H1 (cell line): Measurements from ENCODE around the gene SUGP2. TPM values are rescaled to one million over a fixed set of nuclear protein-coding genes. Genes with fewer than 3 reads are reported as not detected.

Experiments used
- CTCF ChIA-PET: fragments of 300-600 bp; sonication (Branson Sonifier 250); formaldehyde crosslinking; loops from one replicate; lab custom pipeline; 2021; ENCODE audit not compliant: partially characterized antibody; lab: Charles Lee
- POLR2A ChIA-PET: fragments of 300-600 bp; sonication (Branson Sonifier 250); formaldehyde crosslinking; loops from one replicate; lab custom pipeline; 2021; ENCODE audit warnings: inconsistent platforms; ENCODE audit not compliant: partially characterized antibody; lab: Charles Lee
- DNase-seq, 2 experiments: peaks; one replicate each; pipeline versions ENCODE4 v3.0.0 to v3.0.0-alpha.2; 2010 to 2022; ENCODE audit warnings: low spot score in 2 of 2, low read depth in 1 of 2, mixed read lengths in 1 of 2
- FAIRE-seq: peaks from 2 replicates; lab custom pipeline; 2011; peaks lifted over from hg19 to GRCh38; lab: Jason Lieb, UNC
- H2AFZ ChIP-seq: 2 replicates; pipeline ENCODE4 v1.8.1; 2012; ENCODE audit warnings: low read length, inconsistent platforms
- H2AK5ac ChIP-seq: 2 replicates; pipeline ENCODE4 v1.6.1; 2013; ENCODE audit warnings: low read depth, low read length
- H2BK120ac ChIP-seq: replicated peaks from 2 replicates; pipeline ENCODE3; 2013; ENCODE audit warnings: low read depth, low read length, inconsistent platforms
- H2BK12ac ChIP-seq: 2 replicates; pipeline ENCODE4 v1.6.1; 2013; ENCODE audit warnings: low read depth, low read length
- H2BK15ac ChIP-seq: 2 replicates; pipeline ENCODE4 v1.6.1; 2013; ENCODE audit warnings: low read length
- H2BK20ac ChIP-seq: 2 replicates; pipeline ENCODE4 v1.6.1; 2013; ENCODE audit warnings: low read length
- H2BK5ac ChIP-seq: 2 replicates; pipeline ENCODE4 v1.6.1; 2013; ENCODE audit warnings: low read depth, low read length
- H3K14ac ChIP-seq: 2 replicates; pipeline ENCODE4 v1.6.1; 2013; ENCODE audit warnings: inconsistent platforms; ENCODE audit not compliant: insufficient read length
- H3K18ac ChIP-seq: 2 replicates; pipeline ENCODE4 v1.6.1; 2013; ENCODE audit warnings: low read length; ENCODE audit errors: extremely low read depth
- H3K23ac ChIP-seq: 2 replicates; pipeline ENCODE4 v1.6.1; 2013; ENCODE audit warnings: inconsistent platforms; ENCODE audit not compliant: insufficient read length
- H3K23me2 ChIP-seq: 2 replicates; pipeline ENCODE4 v1.6.1; 2013; ENCODE audit warnings: low read depth, low read length
- H3K27ac ChIP-seq: 2 replicates; pipeline ENCODE4 v1.6.1; 2011; ENCODE audit warnings: low read depth, low read length, inconsistent platforms
- H3K27me3 ChIP-seq, 4 experiments: replicated peaks in 1 of 4; 1 replicate in 1 of 4; 2 replicates in 3 of 4; pipeline versions ENCODE4 v1.6.1 to v1.8.1; 2011 to 2013; ENCODE audit warnings: low read length in 3 of 4, mild to moderate bottlenecking in 3 of 4, inconsistent platforms in 2 of 4, mixed read lengths in 2 of 4, moderate library complexity in 1 of 4; ENCODE audit not compliant: control insufficient read depth in 3 of 4, insufficient read depth in 3 of 4; ENCODE audit errors: extremely low read depth in 1 of 4
- H3K36me3 ChIP-seq, 4 experiments: 2 replicates each; pipeline versions ENCODE4 v1.6.1 to v1.8.1; 2011 to 2013; ENCODE audit warnings: mild to moderate bottlenecking in 4 of 4, low read length in 3 of 4, moderate library complexity in 2 of 4, control low read depth in 1 of 4, inconsistent platforms in 1 of 4; ENCODE audit not compliant: insufficient read depth in 4 of 4, control insufficient read depth in 2 of 4
- H3K4ac ChIP-seq: replicated peaks from 2 replicates; pipeline ENCODE3; 2013; ENCODE audit warnings: low read length, low read depth, mixed read lengths, inconsistent platforms; ENCODE audit not compliant: insufficient read length
- H3K4me1 ChIP-seq, 4 experiments: replicated peaks in 1 of 4; 1 replicate in 1 of 4; 2 replicates in 3 of 4; pipeline versions ENCODE4 v1.6.1 to v1.8.1; 2011 to 2013; ENCODE audit warnings: low read length in 3 of 4, inconsistent platforms in 2 of 4, mixed read lengths in 1 of 4; ENCODE audit not compliant: insufficient read depth in 4 of 4, control insufficient read depth in 3 of 4
- H3K4me2 ChIP-seq, 2 experiments: 2 replicates each; pipeline versions ENCODE4 v1.6.1 to v1.8.1; 2011 to 2013; ENCODE audit warnings: low read depth in 2 of 2, low read length in 2 of 2, control low read depth in 1 of 2, inconsistent platforms in 1 of 2, mild to moderate bottlenecking in 1 of 2; ENCODE audit not compliant: insufficient read depth in 1 of 2
- H3K4me3 ChIP-seq, 4 experiments: fragments of 200-600, 300-600 bp in 1 of 4; sonication (generic), shearing (Covaris generic), sonication (Bioruptor Twin) in 1 of 4; 2 replicates each; pipeline versions ENCODE4 v1.5.1 to v1.8.1; 2011 to 2016; ENCODE audit warnings: low read length in 4 of 4, low read depth in 3 of 4, control low read depth in 2 of 4, inconsistent platforms in 2 of 4, mild to moderate bottlenecking in 2 of 4, mixed read lengths in 1 of 4, moderate library complexity in 1 of 4; ENCODE audit not compliant: insufficient read depth in 2 of 4; ENCODE audit errors: extremely low read depth in 1 of 4
- H3K56ac ChIP-seq: replicated peaks from 2 replicates; pipeline ENCODE3; 2013; ENCODE audit warnings: low read depth, mild to moderate bottlenecking, mixed read lengths, low read length, inconsistent platforms; ENCODE audit not compliant: insufficient read length
- H3K79me1 ChIP-seq: 2 replicates; pipeline ENCODE4 v1.6.1; 2013; ENCODE audit warnings: low read depth, low read length, control low read depth
- H3K79me2 ChIP-seq, 2 experiments: 2 replicates each; pipeline versions ENCODE4 v1.6.1 to v1.8.1; 2012 to 2013; ENCODE audit warnings: low read length in 2 of 2, mild to moderate bottlenecking in 2 of 2, inconsistent platforms in 1 of 2; ENCODE audit not compliant: insufficient read depth in 2 of 2, control insufficient read depth in 1 of 2
- H3K9ac ChIP-seq, 4 experiments: replicated peaks in 1 of 4; 1 replicate in 1 of 4; 2 replicates in 3 of 4; pipeline versions ENCODE4 v1.6.1 to v1.8.1; 2011 to 2013; ENCODE audit warnings: low read depth in 3 of 4, low read length in 3 of 4, control low read depth in 2 of 4, mild to moderate bottlenecking in 2 of 4, moderate library complexity in 2 of 4, inconsistent platforms in 1 of 4; ENCODE audit errors: extremely low read depth in 1 of 4
- H3K9me3 ChIP-seq, 2 experiments: 2 replicates each; pipeline versions ENCODE4 v1.6.1 to v1.8.1; 2012 to 2013; ENCODE audit warnings: mild to moderate bottlenecking in 2 of 2, moderate library complexity in 2 of 2, control low read depth in 1 of 2, inconsistent platforms in 1 of 2, low read depth in 1 of 2, low read length in 1 of 2, mixed read lengths in 1 of 2; ENCODE audit not compliant: insufficient read depth in 2 of 2
- H4K20me1 ChIP-seq, 2 experiments: replicated peaks in 1 of 2; 2 replicates each; pipeline versions ENCODE3 to v1.8.1; 2011 to 2013; ENCODE audit warnings: inconsistent platforms in 2 of 2, low read length in 2 of 2, mild to moderate bottlenecking in 1 of 2; ENCODE audit not compliant: insufficient read depth in 2 of 2, control insufficient read depth in 1 of 2
- H4K5ac ChIP-seq: 2 replicates; pipeline ENCODE4 v1.6.1; 2013; ENCODE audit warnings: low read length, low read depth, mixed read lengths, inconsistent platforms; ENCODE audit not compliant: insufficient read length
- H4K8ac ChIP-seq: 2 replicates; pipeline ENCODE4 v1.8.0; 2013; ENCODE audit warnings: mild to moderate bottlenecking, moderate library complexity, low read length, inconsistent platforms; ENCODE audit not compliant: insufficient read depth; ENCODE audit errors: extremely low read depth
- H4K91ac ChIP-seq: replicated peaks from 2 replicates; pipeline ENCODE3; 2013; ENCODE audit warnings: low read length, mixed read lengths, inconsistent platforms; ENCODE audit not compliant: insufficient read length
- CBX5 ChIP-seq: fragments of 300-800, 300-1000 bp; sonication (generic); IDR thresholded peaks from 2 replicates; pipeline ENCODE4 v1.7.1; 2016; ENCODE audit warnings: antibody characterized with exemption, low read length, low read depth
- CTBP2 ChIP-seq: IDR thresholded peaks from 2 replicates; pipeline ENCODE4 v1.7.0; 2011; ENCODE audit warnings: borderline replicate concordance, mild to moderate bottlenecking, moderate library complexity, mixed read lengths, low read length; ENCODE audit not compliant: insufficient read depth, insufficient read length
- EGR1 ChIP-seq: IDR thresholded peaks from 2 replicates; pipeline ENCODE4 v1.6.1; 2011; ENCODE audit warnings: low read depth, low read length, borderline replicate concordance
- HDAC6 ChIP-seq: IDR thresholded peaks from one replicate; pipeline ENCODE4 v1.7.1; 2012; ENCODE audit warnings: low read depth, mild to moderate bottlenecking, inconsistent platforms, low read length, moderate library complexity
- NANOG ChIP-seq: IDR thresholded peaks from 2 replicates; pipeline ENCODE4 v1.6.1; 2011; ENCODE audit warnings: low read length, low read depth, mild to moderate bottlenecking, inconsistent platforms; ENCODE audit not compliant: insufficient read depth, poor library complexity, severe bottlenecking
- NRF1 ChIP-seq: IDR thresholded peaks from 2 replicates; pipeline ENCODE4 v1.6.1; 2011; ENCODE audit warnings: mild to moderate bottlenecking, low read depth, low read length, improper control_type of control experiment
- POLR2A ChIP-seq, 2 experiments: IDR thresholded peaks; 1 replicate in 1 of 2; 2 replicates in 1 of 2; pipeline ENCODE4 v1.6.1; 2011; ENCODE audit warnings: low read depth in 2 of 2, low read length in 2 of 2, mild to moderate bottlenecking in 2 of 2; ENCODE audit errors: control extremely low read depth in 1 of 2
- RFX5 ChIP-seq: IDR thresholded peaks from 2 replicates; pipeline ENCODE4 v1.6.1; 2011; ENCODE audit warnings: low read depth, low read length, improper control_type of control experiment, borderline replicate concordance
- SIRT6 ChIP-seq: IDR thresholded peaks from one replicate; pipeline ENCODE4 v1.7.1; 2012; ENCODE audit warnings: low read length, inconsistent platforms
- SRF ChIP-seq: IDR thresholded peaks from 2 replicates; pipeline ENCODE4 v1.6.1; 2011; ENCODE audit warnings: mild to moderate bottlenecking, low read depth, low read length, moderate library complexity
- SUZ12 ChIP-seq: fragments of 200-600 bp; sonication (generic); IDR thresholded peaks from 2 replicates; pipeline ENCODE4 v1.6.1; 2012; ENCODE audit warnings: mild to moderate bottlenecking, inconsistent platforms, low read length, moderate library complexity, mixed read lengths
- TAF1 ChIP-seq: IDR thresholded peaks from 2 replicates; pipeline ENCODE4 v1.6.1; 2011; ENCODE audit warnings: mild to moderate bottlenecking, low read depth, low read length
- TCF12 ChIP-seq: IDR thresholded peaks from 2 replicates; pipeline ENCODE4 v1.6.1; 2011; ENCODE audit warnings: low read depth, mild to moderate bottlenecking, low read length
- USF2 ChIP-seq: IDR thresholded peaks from 2 replicates; pipeline ENCODE4 v1.6.1; 2011; ENCODE audit warnings: low read length, improper control_type of control experiment
- WGBS, 2 experiments: shearing (Covaris generic) in 1 of 2; methylation state at CpG; one replicate each; pipeline versions ENCODE4 v1.1.6 to v1.1.7; 2013 to 2015; ENCODE audit warnings: low lambda C conversion rate in 2 of 2, mixed read lengths in 2 of 2, inconsistent platforms in 1 of 2, low coverage in 1 of 2, missing lambda C conversion rate in 1 of 2; ENCODE audit not compliant: insufficient replicate concordance in 2 of 2, insufficient coverage in 1 of 2, insufficient read length in 1 of 2; ENCODE audit errors: extremely low coverage in 1 of 2, missing lambda C conversion rate in 1 of 2; 5-methylcytosine and 5-hydroxymethylcytosine counted together
- polyA plus RNA-seq, 7 experiments: library from polyadenylated mRNA; depleted of rRNA in 3 of 7; stranded (reverse) in 5 of 7; unstranded in 2 of 7; fragments of >200 nt in 5 of 7; fragments of 200-250 nt in 2 of 7; gene quantifications; 1 replicate in 5 of 7; 2 replicates in 1 of 7; 4 replicates in 1 of 7; pipeline versions ENCODE4 v1.2.1 to v1.2.3, GENCODE V29; 2011 to 2013; ENCODE audit warnings: missing spikeins in 2 of 7, mixed read lengths in 2 of 7
- total RNA-seq: library from RNA; stranded (reverse); fragmentation: NEBNext Ultra II Directional; extraction: Animal tissue kit (Norgen Biotek cat#: 25700); gene quantifications from 2 replicates; pipeline ENCODE4 v1.2.1, GENCODE V29; 2021

SUGP2 gene
- total and polyA plus RNA-seq, 2 of the 8 experiments (the other 6 are each of a cell fraction or from before 2014, with no cell fraction given), result 57.7 to 114 TPM

GRCh38 chr19:18975869-18976268 is 57.4 kb downstream of the SUGP2 start:
- Histone ChIP-seq H3K27ac (no peak overlapping the region), H2BK20ac (no peak overlapping the region), H3K9ac (no peak overlapping the region), H4K5ac (no peak overlapping the region), H4K8ac (no peak overlapping the region), H3K23me2 (no peaks in the 10 kb centered on the region), H2BK5ac (no peak overlapping the region), H3K18ac (no peak overlapping the region), H3K4ac (no peak overlapping the region), H3K79me1 (no peaks in the 10 kb centered on the region), H4K91ac (no peak overlapping the region), H4K20me1 (no peaks in the 10 kb centered on the region), H2BK120ac (no peak overlapping the region), H2BK15ac (no peak overlapping the region), H3K27me3 (no peaks in the 10 kb centered on the region), H3K79me2 (no peaks in the 10 kb centered on the region), H3K4me2 (no peak overlapping the region), H3K4me3 (no peak overlapping the region), H3K9me3 (no peaks in the 10 kb centered on the region), H3K4me1 (no peaks in the 10 kb centered on the region), H2AK5ac (no peak overlapping the region), H3K56ac (no peak overlapping the region), H3K36me3 (no peaks in the 10 kb centered on the region), H2AFZ (no peak overlapping the region), H2BK12ac (no peak overlapping the region), H3K23ac (no peak overlapping the region), H3K14ac (no peak overlapping the region)
- ChIA-PET POLR2A (interaction anchor here (1.4 kb wide), 1 partner anchor 10 kb away, joined by 4 read pairs; no protein-coding TSS in a partner anchor), CTCF (interaction anchor here (0.6 to 1.2 kb wide), 2 partner anchors 11 to 239 kb away, joined by 3 to 4 read pairs; no protein-coding TSS in a partner anchor)
- DNase-seq (no peak), FAIRE-seq (no peak)
- WGBS, 2 experiments, result 93% methylated on average over 8 of the region's 10 CpGs; no CpG with 5 or more reads in 1 of the 2 experiments
- TF ChIP-seq RFX5 (no peak), SIRT6 (no peak), USF2 (no peak), NRF1 (no peak), TAF1 (no peak), EGR1 (no peak), TCF12 (no peak), POLR2A (IDR thresholded peaks at IDR 0.05; ENCODE audit: control extremely low read depth in 1 of 2, low read depth in 2 of 2, low read length in 2 of 2) (no peak), NANOG (no peak), HDAC6 (no peak), CTBP2 (no peak), SRF (no peak), SUZ12 (no peak), CBX5 (no peak)
